GM12878 (cell line): ENCODE measurements around the gene INSC. TPM values are rescaled to one million over a fixed set of nuclear protein-coding genes. Genes with fewer than 3 reads are reported as not detected.

Source experiments
- ATAC-seq: fragments of 200-7000 bp; cut with Tn5 transposase; 3 replicates; pipeline ENCODE4 v1.9.1; 2020; ENCODE audit warnings: mild to moderate bottlenecking, moderate library complexity
- BruUV-seq: library from RNA; stranded (reverse); fragments of 400-500 nt; replicated peaks from 2 replicates; lab custom pipeline; 2021; lab: Mats Ljungman, UMichigan
- CTCF ChIA-PET: fragments of 300-600 bp; sonication (Branson Sonifier 250); formaldehyde crosslinking; extraction: SDS; loops from one replicate; lab custom pipeline; 2021; ENCODE audit warnings: inconsistent platforms; lab: Yijun Ruan, JAX
- POLR2A ChIA-PET: fragments of 350-600 bp; formaldehyde crosslinking; extraction: SDS; loops from one replicate; lab custom pipeline; 2021; ENCODE audit warnings: inconsistent platforms; lab: Charles Lee
- RAD21 ChIA-PET: fragments of 300-600 bp; sonication (Branson Sonifier 250); formaldehyde crosslinking; loops from one replicate; lab custom pipeline; 2023; ENCODE audit warnings: antibody characterized with exemption; ENCODE audit not compliant: unreplicated experiment; lab: Charles Lee
- SMC1A ChIA-PET: fragments of 300-600 bp; sonication (Branson Sonifier 250); formaldehyde crosslinking; loops from one replicate; lab custom pipeline; 2023; ENCODE audit not compliant: unreplicated experiment, uncharacterized antibody; lab: Charles Lee
- DNase-seq: peaks from one replicate; pipeline ENCODE4 v3.0.0-alpha.2; 2011; ENCODE audit warnings: low read depth, low spot score
- FAIRE-seq: peaks from 3 replicates; lab custom pipeline; 2011; peaks lifted over from hg19 to GRCh38; lab: Jason Lieb, UNC
- H2AFZ ChIP-seq: 2 replicates; pipeline ENCODE4 v1.6.0; 2011; ENCODE audit warnings: low read depth, low read length, control low read depth; ENCODE audit not compliant: control insufficient read depth
- H3K27ac ChIP-seq: 2 replicates; pipeline ENCODE4 v1.5.1; 2011; ENCODE audit warnings: control low read depth; ENCODE audit not compliant: control insufficient read depth, insufficient read depth
- H3K27me3 ChIP-seq, 2 experiments: replicated peaks in 1 of 2; 2 replicates each; pipeline versions ENCODE4 v1.6.0 to v1.6.1; 2011; ENCODE audit warnings: low read length in 1 of 2; ENCODE audit not compliant: control insufficient read depth in 2 of 2, insufficient read depth in 2 of 2
- H3K36me3 ChIP-seq, 2 experiments: 2 replicates each; pipeline ENCODE4 v1.5.1; 2011; ENCODE audit warnings: low read length in 1 of 2; ENCODE audit not compliant: control insufficient read depth in 2 of 2, insufficient read depth in 2 of 2
- H3K4me1 ChIP-seq: 2 replicates; pipeline ENCODE4 v1.6.1; 2011; ENCODE audit warnings: mild to moderate bottlenecking, low read length, moderate library complexity, mixed read lengths; ENCODE audit not compliant: control insufficient read depth, insufficient read depth
- H3K4me2 ChIP-seq: 2 replicates; pipeline ENCODE4 v1.6.0; 2011; ENCODE audit warnings: control low read depth; ENCODE audit not compliant: control insufficient read depth, insufficient read depth
- H3K4me3 ChIP-seq: fragments of 200-600 bp; sonication (generic); 2 replicates; pipeline ENCODE4 v1.5.1; 2016
- H3K79me2 ChIP-seq: 2 replicates; pipeline ENCODE4 v1.6.0; 2011; ENCODE audit warnings: low read length; ENCODE audit not compliant: control insufficient read depth, insufficient read depth
- H3K9ac ChIP-seq: 2 replicates; pipeline ENCODE4 v1.8.0; 2011; ENCODE audit warnings: low read length, control low read depth, mixed read lengths; ENCODE audit not compliant: control insufficient read depth, insufficient read depth
- H3K9me3 ChIP-seq: replicated peaks from 3 replicates; pipeline ENCODE4 v1.5.1; 2011; ENCODE audit warnings: mild to moderate bottlenecking, low read length; ENCODE audit not compliant: control insufficient read depth, insufficient read depth
- H4K20me1 ChIP-seq: 2 replicates; pipeline ENCODE4 v1.6.0; 2011; ENCODE audit not compliant: control insufficient read depth, insufficient read depth
- BRCA1 ChIP-seq: IDR thresholded peaks from 2 replicates; pipeline ENCODE4 v1.6.1; 2011; ENCODE audit warnings: low read depth, low read length, improper control_type of control experiment
- HCFC1 ChIP-seq: fragments of 150-350 bp; IDR thresholded peaks from 2 replicates; pipeline ENCODE4 v1.6.1; 2014; ENCODE audit warnings: low read length
- JUND ChIP-seq: IDR thresholded peaks from 2 replicates; pipeline ENCODE4 v1.6.1; 2012; ENCODE audit warnings: low read depth, mild to moderate bottlenecking, low read length, improper control_type of control experiment, moderate library complexity
- LARP7 ChIP-seq: fragments of 450-650 bp; IDR thresholded peaks from 2 replicates; pipeline ENCODE4 v1.6.1; 2017; ENCODE audit warnings: mild to moderate bottlenecking
- NBN ChIP-seq: fragments of 450-650 bp; IDR thresholded peaks from 2 replicates; pipeline ENCODE4 v1.6.1; 2016
- SIX5 ChIP-seq: IDR thresholded peaks from 2 replicates; pipeline ENCODE4 v1.6.1; 2011; ENCODE audit warnings: mild to moderate bottlenecking, low read depth, low read length, moderate library complexity; ENCODE audit not compliant: severe bottlenecking
- SRF ChIP-seq, 2 experiments: IDR thresholded peaks; 2 replicates each; pipeline ENCODE4 v1.6.1; 2011; ENCODE audit warnings: low read depth in 2 of 2, low read length in 2 of 2, mild to moderate bottlenecking in 1 of 2, moderate library complexity in 1 of 2
- STAT1 ChIP-seq: fragments of 450-650 bp; conservative IDR thresholded peaks from 2 replicates; pipeline ENCODE4 v1.6.1; 2014; ENCODE audit warnings: antibody characterized with exemption, mild to moderate bottlenecking
- STAT3 ChIP-seq: IDR thresholded peaks from 2 replicates; pipeline ENCODE4 v1.6.1; 2011; ENCODE audit warnings: low read depth, low read length, improper control_type of control experiment
- TARDBP ChIP-seq: IDR thresholded peaks from 2 replicates; pipeline ENCODE4 v1.6.1; 2016; ENCODE audit warnings: borderline replicate concordance
- ZNF274 ChIP-seq: IDR thresholded peaks from one replicate; pipeline ENCODE4 v1.8.0; 2011; ENCODE audit not compliant: insufficient read length, insufficient read depth
- WGBS: methylation state at CpG from one replicate; pipeline ENCODE4 v1.1.6; 2016; ENCODE audit warnings: low lambda C conversion rate; ENCODE audit not compliant: insufficient replicate concordance, insufficient coverage; ENCODE audit errors: missing lambda C conversion rate; 5-methylcytosine and 5-hydroxymethylcytosine counted together
- in situ Hi-C: fragments of 300-500 bp; cut with MboI; formaldehyde crosslinking; loops from 9 replicates; pipeline ENCODE4 v1.14.3; 2018; ENCODE audit warnings: mixed read lengths
- intact Hi-C: fragments of 100-400 bp; cut with micrococcal nuclease; formaldehyde crosslinking; loops from one replicate; pipeline ENCODE4 v1.14.2; 2022; ENCODE audit not compliant: unreplicated experiment
- polyA plus RNA-seq, 11 experiments: library from polyadenylated mRNA; depleted of rRNA in 4 of 11; unstranded in 6 of 11; stranded (reverse) in 5 of 11; fragments of >200 nt; fragmentation: Nextera tagmentation in 4 of 11; fragmentation: Illumina TruSeq in 1 of 11; extraction: Ambion mirVana in 4 of 11; extraction: Trizol in 1 of 11; gene quantifications; 1 replicate in 1 of 11; 2 replicates in 10 of 11; pipeline versions ENCODE4 v1.2.1 to v1.2.3, GENCODE V29; 2011 to 2016; ENCODE audit warnings: inconsistent platforms in 2 of 11, missing spikeins in 2 of 11, low read depth in 1 of 11
- total RNA-seq, 4 experiments: library from RNA; depleted of rRNA in 3 of 4; stranded (reverse); fragments of >200 nt in 3 of 4; fragmentation: Illumina TruSeq in 1 of 4; extraction: Trizol in 1 of 4; gene quantifications; 2 replicates each; pipeline versions ENCODE4 v1.2.1 to v1.2.3, GENCODE V29; 2013 to 2021
- TF ChIP-seq, protein P1 (sequence below): IDR thresholded peaks from 2 replicates; pipeline ENCODE4 v1.6.1; 2012; ENCODE audit warnings: low read length, inconsistent platforms
- TF ChIP-seq, protein P2 (sequence below): fragments of 450-650 bp; IDR thresholded peaks from 2 replicates; pipeline ENCODE4 v1.6.1; 2016; ENCODE audit warnings: mild to moderate bottlenecking
- TF ChIP-seq, protein P3 (sequence below): fragments of 450-650 bp; IDR thresholded peaks from 2 replicates; pipeline ENCODE4 v1.6.1; 2017; ENCODE audit warnings: mild to moderate bottlenecking
- TF ChIP-seq, protein P4 (sequence below): fragments of 450-650 bp; IDR thresholded peaks from 2 replicates; pipeline ENCODE4 v1.6.1; 2018; ENCODE audit warnings: borderline replicate concordance, mild to moderate bottlenecking; ENCODE audit not compliant: partially characterized antibody

Gene INSC
- total and polyA plus RNA-seq, 10 of the 15 experiments (the other 5 are each of a cell fraction or from before 2014, with no cell fraction given): 0.13 to 0.33 TPM; not detected in 8

DNA sequence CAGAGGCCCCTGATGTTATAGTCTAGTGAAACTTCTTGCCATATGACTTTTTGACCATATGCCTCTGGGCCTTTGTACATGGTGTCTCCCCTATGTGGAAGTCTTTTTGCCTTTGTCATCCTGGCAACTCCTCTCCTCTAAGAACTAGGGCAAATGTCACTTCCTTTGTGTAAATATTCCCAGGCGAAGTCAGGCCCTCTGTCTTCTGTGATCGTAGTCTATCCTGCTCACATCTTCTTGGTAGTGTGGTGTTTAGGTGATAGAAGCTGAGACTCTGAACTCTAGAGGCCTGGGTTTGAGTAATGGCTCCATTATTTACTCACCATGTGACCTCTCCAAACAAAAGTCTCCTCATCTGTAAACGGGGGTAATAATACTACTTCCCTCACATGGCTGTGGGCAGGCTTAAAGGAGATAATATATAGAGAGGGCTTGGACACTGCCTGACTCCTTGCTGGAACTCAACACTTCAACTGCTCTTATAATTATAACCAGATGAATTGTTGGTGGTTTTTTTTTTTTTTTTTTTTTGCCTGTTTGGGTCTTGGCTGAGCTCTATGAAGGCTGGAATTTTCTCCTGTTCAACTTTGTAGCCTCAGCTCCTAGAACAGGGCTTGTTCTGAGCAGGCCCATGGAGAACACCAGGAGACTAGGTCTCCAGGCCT, 43.8 kb downstream of the INSC start:
- Histone ChIP-seq H3K9me3 (no peaks in the 10 kb centered on the region), H3K9ac (no peak overlapping the region), H3K4me3 (no peak overlapping the region), H3K27me3 (no peaks in the 10 kb centered on the region), H3K4me2 (no peak overlapping the region), H3K27ac (no peak overlapping the region), H3K79me2 (no peaks in the 10 kb centered on the region), H3K4me1 (no peaks in the 10 kb centered on the region), H2AFZ (no peak overlapping the region), H4K20me1 (no peaks in the 10 kb centered on the region), H3K36me3 (no peaks in the 10 kb centered on the region)
- FAIRE-seq (no peak), ATAC-seq (no peak), DNase-seq (no peak)
- WGBS: 39% methylated on average over 3 of the region's 3 CpGs
- in situ Hi-C loops (loop anchor here (5.0 kb wide), 1 partner anchor 56 kb away; no protein-coding TSS in a partner anchor), intact Hi-C loops (loop anchor here (1.0 kb wide), 1 partner anchor 57 kb away; no protein-coding TSS in a partner anchor)
- ChIA-PET RAD21 (interaction anchor here (0.6 to 2.1 kb wide), 2 partner anchors 53 to 58 kb away, joined by 4 to 14 read pairs; no protein-coding TSS in a partner anchor), CTCF (interaction anchor here (1.0 to 6.4 kb wide), 4 partner anchors 19 to 120 kb away, joined by 3 to 102 read pairs (median 6); partner anchors contain the start of gene INSC), SMC1A (interaction anchor here (0.7 to 1.6 kb wide), 4 partner anchors 19 to 58 kb away, joined by 3 to 6 read pairs (median 4); partner anchors contain the start of gene INSC), POLR2A (no interaction called here)
- no TSS peak for BruUV-seq
- TF ChIP-seq STAT3: no peak
- TF ChIP-seq ZNF274: no peak
- TF ChIP-seq SRF (IDR thresholded peaks at IDR 0.05; ENCODE audit: low read depth in 2 of 2, low read length in 2 of 2): no peak
- no peak for TF ChIP-seq TARDBP
- no peak for TF ChIP-seq SIX5
- TF ChIP-seq, protein P1, sequence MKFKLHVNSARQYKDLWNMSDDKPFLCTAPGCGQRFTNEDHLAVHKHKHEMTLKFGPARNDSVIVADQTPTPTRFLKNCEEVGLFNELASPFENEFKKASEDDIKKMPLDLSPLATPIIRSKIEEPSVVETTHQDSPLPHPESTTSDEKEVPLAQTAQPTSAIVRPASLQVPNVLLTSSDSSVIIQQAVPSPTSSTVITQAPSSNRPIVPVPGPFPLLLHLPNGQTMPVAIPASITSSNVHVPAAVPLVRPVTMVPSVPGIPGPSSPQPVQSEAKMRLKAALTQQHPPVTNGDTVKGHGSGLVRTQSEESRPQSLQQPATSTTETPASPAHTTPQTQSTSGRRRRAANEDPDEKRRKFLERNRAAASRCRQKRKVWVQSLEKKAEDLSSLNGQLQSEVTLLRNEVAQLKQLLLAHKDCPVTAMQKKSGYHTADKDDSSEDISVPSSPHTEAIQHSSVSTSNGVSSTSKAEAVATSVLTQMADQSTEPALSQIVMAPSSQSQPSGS: no peak
- TF ChIP-seq, protein P2, sequence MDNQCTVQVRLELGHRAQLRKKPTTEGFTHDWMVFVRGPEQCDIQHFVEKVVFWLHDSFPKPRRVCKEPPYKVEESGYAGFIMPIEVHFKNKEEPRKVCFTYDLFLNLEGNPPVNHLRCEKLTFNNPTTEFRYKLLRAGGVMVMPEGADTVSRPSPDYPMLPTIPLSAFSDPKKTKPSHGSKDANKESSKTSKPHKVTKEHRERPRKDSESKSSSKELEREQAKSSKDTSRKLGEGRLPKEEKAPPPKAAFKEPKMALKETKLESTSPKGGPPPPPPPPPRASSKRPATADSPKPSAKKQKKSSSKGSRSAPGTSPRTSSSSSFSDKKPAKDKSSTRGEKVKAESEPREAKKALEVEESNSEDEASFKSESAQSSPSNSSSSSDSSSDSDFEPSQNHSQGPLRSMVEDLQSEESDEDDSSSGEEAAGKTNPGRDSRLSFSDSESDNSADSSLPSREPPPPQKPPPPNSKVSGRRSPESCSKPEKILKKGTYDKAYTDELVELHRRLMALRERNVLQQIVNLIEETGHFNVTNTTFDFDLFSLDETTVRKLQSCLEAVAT: no peak
- no peak for TF ChIP-seq LARP7
- no peak for TF ChIP-seq BRCA1
- TF ChIP-seq HCFC1: no peak
- TF ChIP-seq, protein P3, sequence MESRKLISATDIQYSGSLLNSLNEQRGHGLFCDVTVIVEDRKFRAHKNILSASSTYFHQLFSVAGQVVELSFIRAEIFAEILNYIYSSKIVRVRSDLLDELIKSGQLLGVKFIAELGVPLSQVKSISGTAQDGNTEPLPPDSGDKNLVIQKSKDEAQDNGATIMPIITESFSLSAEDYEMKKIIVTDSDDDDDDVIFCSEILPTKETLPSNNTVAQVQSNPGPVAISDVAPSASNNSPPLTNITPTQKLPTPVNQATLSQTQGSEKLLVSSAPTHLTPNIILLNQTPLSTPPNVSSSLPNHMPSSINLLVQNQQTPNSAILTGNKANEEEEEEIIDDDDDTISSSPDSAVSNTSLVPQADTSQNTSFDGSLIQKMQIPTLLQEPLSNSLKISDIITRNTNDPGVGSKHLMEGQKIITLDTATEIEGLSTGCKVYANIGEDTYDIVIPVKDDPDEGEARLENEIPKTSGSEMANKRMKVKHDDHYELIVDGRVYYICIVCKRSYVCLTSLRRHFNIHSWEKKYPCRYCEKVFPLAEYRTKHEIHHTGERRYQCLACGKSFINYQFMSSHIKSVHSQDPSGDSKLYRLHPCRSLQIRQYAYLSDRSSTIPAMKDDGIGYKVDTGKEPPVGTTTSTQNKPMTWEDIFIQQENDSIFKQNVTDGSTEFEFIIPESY: no peak
- TF ChIP-seq, protein P4, sequence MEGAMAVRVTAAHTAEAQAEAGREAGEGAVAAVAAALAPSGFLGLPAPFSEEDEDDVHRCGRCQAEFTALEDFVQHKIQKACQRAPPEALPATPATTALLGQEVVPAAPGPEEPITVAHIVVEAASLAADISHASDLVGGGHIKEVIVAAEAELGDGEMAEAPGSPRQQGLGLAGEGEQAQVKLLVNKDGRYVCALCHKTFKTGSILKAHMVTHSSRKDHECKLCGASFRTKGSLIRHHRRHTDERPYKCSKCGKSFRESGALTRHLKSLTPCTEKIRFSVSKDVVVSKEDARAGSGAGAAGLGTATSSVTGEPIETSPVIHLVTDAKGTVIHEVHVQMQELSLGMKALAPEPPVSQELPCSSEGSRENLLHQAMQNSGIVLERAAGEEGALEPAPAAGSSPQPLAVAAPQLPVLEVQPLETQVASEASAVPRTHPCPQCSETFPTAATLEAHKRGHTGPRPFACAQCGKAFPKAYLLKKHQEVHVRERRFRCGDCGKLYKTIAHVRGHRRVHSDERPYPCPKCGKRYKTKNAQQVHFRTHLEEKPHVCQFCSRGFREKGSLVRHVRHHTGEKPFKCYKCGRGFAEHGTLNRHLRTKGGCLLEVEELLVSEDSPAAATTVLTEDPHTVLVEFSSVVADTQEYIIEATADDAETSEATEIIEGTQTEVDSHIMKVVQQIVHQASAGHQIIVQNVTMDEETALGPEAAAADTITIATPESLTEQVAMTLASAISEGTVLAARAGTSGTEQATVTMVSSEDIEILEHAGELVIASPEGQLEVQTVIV: no peak
- no peak for TF ChIP-seq JUND
- no peak for TF ChIP-seq NBN
- no peak for TF ChIP-seq STAT1
